Measurements from ENCODE around the gene USP17L26.
"Not testable (repeated sequence)": the region's sequence is repeated elsewhere in the genome, so short reads cannot be mapped to it uniquely, and the experiment has no call there.

The USP17L26 gene, protein sequence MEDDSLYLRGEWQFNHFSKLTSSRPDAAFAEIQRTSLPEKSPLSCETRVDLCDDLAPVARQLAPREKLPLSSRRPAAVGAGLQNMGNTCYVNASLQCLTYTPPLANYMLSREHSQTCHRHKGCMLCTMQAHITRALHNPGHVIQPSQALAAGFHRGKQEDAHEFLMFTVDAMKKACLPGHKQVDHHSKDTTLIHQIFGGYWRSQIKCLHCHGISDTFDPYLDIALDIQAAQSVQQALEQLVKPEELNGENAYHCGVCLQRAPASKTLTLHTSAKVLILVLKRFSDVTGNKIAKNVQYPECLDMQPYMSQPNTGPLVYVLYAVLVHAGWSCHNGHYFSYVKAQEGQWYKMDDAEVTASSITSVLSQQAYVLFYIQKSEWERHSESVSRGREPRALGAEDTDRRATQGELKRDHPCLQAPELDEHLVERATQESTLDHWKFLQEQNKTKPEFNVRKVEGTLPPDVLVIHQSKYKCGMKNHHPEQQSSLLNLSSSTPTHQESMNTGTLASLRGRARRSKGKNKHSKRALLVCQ

DNA sequence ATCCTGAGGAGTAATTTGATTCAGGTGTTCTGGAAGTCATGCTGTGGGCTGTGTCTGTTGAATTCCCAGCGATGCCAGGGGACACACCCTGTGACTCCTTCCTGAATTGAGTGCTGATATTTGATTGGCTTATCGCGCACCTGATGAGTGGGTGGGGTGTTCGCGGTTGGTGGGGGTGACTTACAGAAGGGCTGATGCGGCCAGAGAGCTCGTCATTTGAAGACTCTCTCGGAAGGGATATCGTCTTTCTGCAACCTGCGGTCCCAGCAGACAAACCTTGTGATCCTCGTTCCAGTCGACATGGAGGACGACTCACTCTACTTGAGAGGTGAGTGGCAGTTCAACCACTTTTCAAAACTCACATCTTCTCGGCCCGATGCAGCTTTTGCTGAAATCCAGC, at the start of gene USP17L26:
TSS of gene USP17L26 (plus strand) at position 301 of the 400 bp plus-strand sequence. CDS start at position 301, 0 bp downstream.
- H3K27ac Mint-ChIP-seq, H3K27me3 Mint-ChIP-seq, ATAC-seq, H3K4me3 Mint-ChIP-seq, H3K4me1 Mint-ChIP-seq, H3K36me3 Mint-ChIP-seq, H3K9me3 Mint-ChIP-seq: not testable (repeated sequence)

GRCh38 chr4:9324191-9324590, 10.3 kb upstream of the USP17L26 start:
- H3K27ac Mint-ChIP-seq, H3K9me3 Mint-ChIP-seq, H3K4me1 Mint-ChIP-seq, H3K36me3 Mint-ChIP-seq, H3K4me3 Mint-ChIP-seq, ATAC-seq, H3K27me3 Mint-ChIP-seq: not testable (repeated sequence)

GRCh38 chr4:9324865-9325264, 9.6 kb upstream of the USP17L26 start, which contains the start of gene USP17L24:
Gene USP17L24, plus strand, starts transcription at chr4:9325165. Its CDS starts 0 bp downstream, at chr4:9325165.
- not testable (repeated sequence) for H3K36me3 Mint-ChIP-seq, H3K4me1 Mint-ChIP-seq, H3K9me3 Mint-ChIP-seq, ATAC-seq, H3K27ac Mint-ChIP-seq, H3K4me3 Mint-ChIP-seq, H3K27me3 Mint-ChIP-seq

DNA sequence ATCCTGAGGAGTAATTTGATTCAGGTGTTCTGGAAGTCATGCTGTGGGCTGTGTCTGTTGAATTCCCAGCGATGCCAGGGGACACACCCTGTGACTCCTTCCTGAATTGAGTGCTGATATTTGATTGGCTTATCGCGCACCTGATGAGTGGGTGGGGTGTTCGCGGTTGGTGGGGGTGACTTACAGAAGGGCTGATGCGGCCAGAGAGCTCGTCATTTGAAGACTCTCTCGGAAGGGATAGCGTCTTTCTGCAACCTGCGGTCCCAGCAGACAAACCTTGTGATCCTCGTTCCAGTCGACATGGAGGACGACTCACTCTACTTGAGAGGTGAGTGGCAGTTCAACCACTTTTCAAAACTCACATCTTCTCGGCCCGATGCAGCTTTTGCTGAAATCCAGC, 4.8 kb upstream of the USP17L26 start, which contains the start of gene USP17L25:
TSS of gene USP17L25 (plus strand) at position 301 of the 400 bp plus-strand sequence. CDS start at position 301, 0 bp downstream.
- H3K4me1 Mint-ChIP-seq, H3K27ac Mint-ChIP-seq, ATAC-seq, H3K9me3 Mint-ChIP-seq, H3K36me3 Mint-ChIP-seq, H3K27me3 Mint-ChIP-seq, H3K4me3 Mint-ChIP-seq: not testable (repeated sequence)

DNA sequence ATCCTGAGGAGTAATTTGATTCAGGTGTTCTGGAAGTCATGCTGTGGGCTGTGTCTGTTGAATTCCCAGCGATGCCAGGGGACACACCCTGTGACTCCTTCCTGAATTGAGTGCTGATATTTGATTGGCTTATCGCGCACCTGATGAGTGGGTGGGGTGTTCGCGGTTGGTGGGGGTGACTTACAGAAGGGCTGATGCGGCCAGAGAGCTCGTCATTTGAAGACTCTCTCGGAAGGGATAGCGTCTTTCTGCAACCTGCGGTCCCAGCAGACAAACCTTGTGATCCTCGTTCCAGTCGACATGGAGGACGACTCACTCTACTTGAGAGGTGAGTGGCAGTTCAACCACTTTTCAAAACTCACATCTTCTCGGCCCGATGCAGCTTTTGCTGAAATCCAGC, 4.6 kb downstream of the USP17L26 start, which contains the start of gene USP17L5:
TSS of gene USP17L5 (plus strand) at position 301 of the 400 bp plus-strand sequence. CDS start at position 301, 0 bp downstream.
- not testable (repeated sequence) for H3K27me3 Mint-ChIP-seq, H3K4me3 Mint-ChIP-seq, H3K4me1 Mint-ChIP-seq, ATAC-seq, H3K27ac Mint-ChIP-seq, H3K9me3 Mint-ChIP-seq, H3K36me3 Mint-ChIP-seq

DNA sequence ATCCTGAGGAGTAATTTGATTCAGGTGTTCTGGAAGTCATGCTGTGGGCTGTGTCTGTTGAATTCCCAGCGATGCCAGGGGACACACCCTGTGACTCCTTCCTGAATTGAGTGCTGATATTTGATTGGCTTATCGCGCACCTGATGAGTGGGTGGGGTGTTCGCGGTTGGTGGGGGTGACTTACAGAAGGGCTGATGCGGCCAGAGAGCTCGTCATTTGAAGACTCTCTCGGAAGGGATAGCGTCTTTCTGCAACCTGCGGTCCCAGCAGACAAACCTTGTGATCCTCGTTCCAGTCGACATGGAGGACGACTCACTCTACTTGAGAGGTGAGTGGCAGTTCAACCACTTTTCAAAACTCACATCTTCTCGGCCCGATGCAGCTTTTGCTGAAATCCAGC, 9.4 kb downstream of the USP17L26 start, which contains the start of gene USP17L27:
TSS of gene USP17L27 (plus strand) at position 301 of the 400 bp plus-strand sequence. CDS start at position 301, 0 bp downstream.
- not testable (repeated sequence) for H3K9me3 Mint-ChIP-seq, H3K4me1 Mint-ChIP-seq, H3K36me3 Mint-ChIP-seq, ATAC-seq, H3K4me3 Mint-ChIP-seq, H3K27ac Mint-ChIP-seq, H3K27me3 Mint-ChIP-seq

DNA sequence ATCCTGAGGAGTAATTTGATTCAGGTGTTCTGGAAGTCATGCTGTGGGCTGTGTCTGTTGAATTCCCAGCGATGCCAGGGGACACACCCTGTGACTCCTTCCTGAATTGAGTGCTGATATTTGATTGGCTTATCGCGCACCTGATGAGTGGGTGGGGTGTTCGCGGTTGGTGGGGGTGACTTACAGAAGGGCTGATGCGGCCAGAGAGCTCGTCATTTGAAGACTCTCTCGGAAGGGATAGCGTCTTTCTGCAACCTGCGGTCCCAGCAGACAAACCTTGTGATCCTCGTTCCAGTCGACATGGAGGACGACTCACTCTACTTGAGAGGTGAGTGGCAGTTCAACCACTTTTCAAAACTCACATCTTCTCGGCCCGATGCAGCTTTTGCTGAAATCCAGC, 14.1 kb downstream of the USP17L26 start, which contains the start of gene USP17L28:
TSS of gene USP17L28 (plus strand) at position 301 of the 400 bp plus-strand sequence. CDS start at position 301, 0 bp downstream.
- H3K9me3 Mint-ChIP-seq, H3K4me3 Mint-ChIP-seq, ATAC-seq, H3K4me1 Mint-ChIP-seq, H3K27ac Mint-ChIP-seq, H3K27me3 Mint-ChIP-seq, H3K36me3 Mint-ChIP-seq: not testable (repeated sequence)

DNA sequence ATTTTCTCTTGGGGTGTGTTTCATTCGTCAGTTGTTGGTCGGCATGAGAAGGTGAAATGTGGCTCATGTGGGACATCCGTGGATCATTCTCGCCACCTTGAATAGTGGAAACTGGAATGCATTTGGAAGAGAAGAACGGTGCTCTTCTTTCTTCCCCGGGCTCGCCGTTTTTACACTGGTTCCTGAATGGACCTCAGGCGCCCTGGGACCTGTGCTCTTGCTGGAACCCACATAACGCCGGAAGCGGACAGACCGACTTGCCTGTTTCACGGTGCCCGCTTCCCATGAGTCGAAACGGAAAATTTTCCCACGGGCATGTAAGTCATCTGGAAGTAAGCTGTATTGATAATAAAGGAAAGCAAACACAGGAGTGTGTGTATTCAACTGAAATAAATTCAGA, 16.4 kb downstream of the USP17L26 start:
- not testable (repeated sequence) for H3K27me3 Mint-ChIP-seq, ATAC-seq, H3K36me3 Mint-ChIP-seq, H3K4me3 Mint-ChIP-seq, H3K27ac Mint-ChIP-seq, H3K4me1 Mint-ChIP-seq, H3K9me3 Mint-ChIP-seq

GRCh38 chr4:9353338-9353737, 18.9 kb downstream of the USP17L26 start, which contains the start of gene USP17L29:
Gene USP17L29, plus strand, starts transcription at chr4:9353638. Its CDS starts 0 bp downstream, at chr4:9353638.
- H3K9me3 Mint-ChIP-seq, H3K36me3 Mint-ChIP-seq, ATAC-seq, H3K4me1 Mint-ChIP-seq, H3K4me3 Mint-ChIP-seq, H3K27me3 Mint-ChIP-seq, H3K27ac Mint-ChIP-seq: not testable (repeated sequence)

GRCh38 chr4:9362829-9363228, 28.4 kb downstream of the USP17L26 start, which contains the start of gene USP17L30:
Gene USP17L30, plus strand, starts transcription at chr4:9363129. Its CDS starts 0 bp downstream, at chr4:9363129.
- not testable (repeated sequence) for H3K27ac Mint-ChIP-seq, H3K4me1 Mint-ChIP-seq, ATAC-seq, H3K9me3 Mint-ChIP-seq, H3K27me3 Mint-ChIP-seq, H3K4me3 Mint-ChIP-seq, H3K36me3 Mint-ChIP-seq

DNA sequence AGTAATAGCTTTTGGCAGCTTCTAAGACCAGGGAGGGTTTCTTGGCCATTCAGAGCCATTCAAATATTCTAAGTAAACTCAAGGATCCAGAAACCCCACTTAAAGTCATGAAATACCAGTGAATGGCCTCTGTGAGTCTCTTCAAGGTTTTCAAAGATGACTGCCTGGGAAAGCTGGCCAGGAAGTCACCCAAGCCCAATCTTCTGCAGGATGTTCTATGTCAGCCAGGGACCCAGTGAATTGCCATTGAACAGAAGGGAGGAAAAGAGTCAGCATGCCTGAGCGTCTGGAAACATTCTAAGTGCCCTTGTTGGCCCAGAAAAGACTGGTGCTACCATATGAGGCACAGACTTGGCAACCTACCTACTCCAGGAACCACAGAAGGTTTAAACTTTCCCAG, 45.4 kb downstream of the USP17L26 start:
- H3K27ac Mint-ChIP-seq, ATAC-seq, H3K4me3 Mint-ChIP-seq, H3K9me3 Mint-ChIP-seq, H3K36me3 Mint-ChIP-seq, H3K4me1 Mint-ChIP-seq, H3K27me3 Mint-ChIP-seq: not testable (repeated sequence)

DNA sequence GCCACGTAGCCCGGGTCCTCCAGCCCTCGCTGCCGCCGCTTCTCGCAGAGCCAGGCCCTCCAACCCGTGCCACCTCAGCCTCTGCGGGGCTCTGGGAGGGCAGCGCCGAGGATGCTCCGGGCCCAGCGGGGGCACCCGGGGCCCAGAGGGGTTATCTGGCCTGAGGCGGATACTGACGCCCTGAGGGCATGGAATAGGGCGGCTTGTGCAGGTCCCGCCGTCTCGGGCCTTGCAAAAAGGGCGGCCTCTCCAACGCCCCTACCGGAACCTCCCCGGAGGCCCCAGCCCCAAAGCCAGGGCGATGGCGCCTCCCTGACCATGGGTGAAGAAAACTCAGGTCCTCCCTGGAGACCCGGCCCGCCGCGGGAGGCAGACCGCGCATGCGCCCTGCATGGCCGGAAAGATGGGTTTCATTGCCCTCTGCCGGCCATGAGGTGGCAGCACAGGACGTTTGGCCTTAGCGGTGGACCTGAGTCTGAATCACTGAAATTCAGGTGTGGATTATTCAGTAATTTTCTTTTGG, 46.6 kb downstream of the USP17L26 start:
- peak overlapping the region; percentile 68 for H3K4me3 Mint-ChIP-seq
- H3K4me1 Mint-ChIP-seq, H3K27ac Mint-ChIP-seq, H3K27me3 Mint-ChIP-seq, H3K9me3 Mint-ChIP-seq, ATAC-seq, H3K36me3 Mint-ChIP-seq: not testable (repeated sequence)

DNA sequence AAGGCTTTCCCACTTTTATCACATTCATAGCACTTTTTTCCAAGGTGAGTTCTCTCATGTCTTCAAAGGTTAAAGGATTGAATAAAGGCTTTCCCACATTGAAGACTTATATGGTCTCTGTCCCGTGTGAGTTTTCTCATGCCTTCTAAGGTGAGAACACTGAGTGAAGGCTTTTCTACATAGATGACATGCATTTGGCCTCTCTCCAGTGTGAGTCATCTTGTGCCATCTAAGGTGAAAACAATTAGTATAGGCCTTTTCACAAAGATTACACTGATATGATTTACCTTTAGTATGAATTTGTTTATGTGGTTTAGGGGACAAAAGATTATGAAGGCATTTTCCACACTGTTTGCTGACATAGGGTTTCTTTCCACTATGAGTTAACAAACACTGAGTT, 49.7 kb downstream of the USP17L26 start:
- H3K4me1 Mint-ChIP-seq: no peaks in the 10 kb centered on the region
- no peak for ATAC-seq

More for the DNA sequence above, 49.7 kb downstream of the USP17L26 start:
- Mint-ChIP-seq H3K4me3 (no peak overlapping the region), H3K27me3 (no peaks in the 10 kb centered on the region), H3K9me3 (no peaks in the 10 kb centered on the region), H3K27ac (no peak overlapping the region), H3K36me3 (no peaks in the 10 kb centered on the region)
